ENCODE results near the gene NAA10. TPM values are rescaled to one million over a fixed set of nuclear protein-coding genes. Genes with fewer than 3 reads are reported as not detected.

NAA10 gene
- total and polyA plus RNA-seq, 2 of the 13 experiments (the other 11 are each of a cell fraction or from before 2014, with no cell fraction given): 49.2 to 51.7 TPM

DNA sequence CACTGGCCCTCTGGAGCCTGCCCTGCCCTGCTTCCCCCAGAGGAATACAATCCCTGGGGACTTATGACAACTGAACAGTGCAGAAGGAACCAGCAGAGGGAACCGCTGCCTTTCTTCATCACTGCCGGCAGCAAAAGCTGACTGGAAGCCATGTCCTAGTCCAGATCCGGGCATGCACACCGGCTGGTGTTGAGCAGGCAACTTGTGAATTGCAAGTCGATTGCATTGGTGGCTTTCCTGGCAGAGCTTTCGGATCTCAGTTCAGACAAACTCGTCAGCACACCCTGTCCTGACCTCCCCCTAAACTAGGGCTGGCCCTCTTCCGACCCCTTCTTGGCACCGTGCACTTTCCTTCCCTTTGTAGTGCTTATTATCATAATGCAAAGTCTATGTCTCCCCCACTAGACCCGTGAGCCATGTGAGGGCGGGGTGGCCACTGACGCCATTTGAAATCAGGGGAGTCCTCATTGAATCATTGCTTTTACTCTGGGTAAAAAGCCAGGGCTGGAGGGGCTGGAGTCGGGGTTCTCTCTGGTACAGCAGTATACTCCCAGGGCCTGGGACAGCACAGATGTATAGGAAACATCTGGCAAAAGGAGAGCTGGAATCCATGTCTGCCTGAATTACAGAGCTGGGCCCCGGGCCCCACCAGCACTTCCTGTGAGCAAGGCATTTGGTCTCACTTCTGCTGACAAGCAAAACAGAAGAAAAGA is 10.5 kb downstream of the NAA10 start:
- Histone ChIP-seq H3K27me3 (ENCODE audit: control insufficient read depth in 1 of 2, insufficient read depth in 2 of 2, low read length in 2 of 2) (no peaks in the 10 kb centered on the region; a peak in 1 of 5 replicates), H3K4me1 (ENCODE audit: insufficient read depth, low read length) (peaks cover 61% of the 10 kb centered on the region), H3K79me2 (ENCODE audit: insufficient read depth, low read length) (no peaks in the 10 kb centered on the region), H3K4me2 (ENCODE audit: low read depth, low read length) (peak overlapping the region; percentile 61), H3K9me3 (ENCODE audit: low read length) (no peaks in the 10 kb centered on the region), H2AFZ (ENCODE audit: low read length) (no peak overlapping the region), H3K4me3 (replicated peaks in 1 of 3; ENCODE audit: insufficient read depth in 1 of 3, low read depth in 2 of 3, low read length in 3 of 3) (peak overlapping the region in 1 of 3 experiments; percentile 16; a peak in 1 of 6 replicates), H4K20me1 (ENCODE audit: insufficient read depth, low read length) (no peaks in the 10 kb centered on the region), H3K27ac (ENCODE audit: extremely low read length, insufficient read depth, low read length) (peak overlapping the region; percentile 40), H3K36me3 (replicated peaks in 1 of 2; ENCODE audit: control insufficient read depth in 1 of 2, insufficient read depth in 2 of 2, low read length in 2 of 2) (no peaks in the 10 kb centered on the region), H3K9ac (ENCODE audit: insufficient read depth, low read depth, low read length) (peak overlapping the region; percentile 52; the same call in 1 of the 2 replicates)
- peak; percentile 58 for DNase-seq (ENCODE audit: low spot score)
- peak; percentile 33 for ATAC-seq
- 58% methylated on average over 2 of the region's 14 CpGs for WGBS (ENCODE audit: low lambda C conversion rate)
- FAIRE-seq: peak; percentile 89
- in situ Hi-C loops (cut with HindIII; ENCODE audit: extremely low pct_ligation_motif_present, low pct_unique_long_range_greater_than_20kb) (no loop called here), intact Hi-C loops (cut with micrococcal nuclease; ENCODE audit: unreplicated experiment) (loop anchor here (2.0 kb wide), 1 partner anchor 22 kb away; no protein-coding TSS in a partner anchor)
- CTCF ChIA-PET (ENCODE audit: low intra/inter-chr PET ratio, low total read pairs): interaction anchor here (2.3 to 4.4 kb wide), 2 partner anchors 23 to 29 kb away, joined by 8 to 29 read pairs; no protein-coding TSS in a partner anchor
- no TSS peak for BruUV-seq (replicated peaks)
- POLR2A ChIA-PET: interaction anchor here (1.4 to 3.7 kb wide), 3 partner anchors 11 to 24 kb away, joined by 4 to 20 read pairs (median 9); partner anchors contain the start of gene NAA10
- TF ChIP-seq, protein P1, sequence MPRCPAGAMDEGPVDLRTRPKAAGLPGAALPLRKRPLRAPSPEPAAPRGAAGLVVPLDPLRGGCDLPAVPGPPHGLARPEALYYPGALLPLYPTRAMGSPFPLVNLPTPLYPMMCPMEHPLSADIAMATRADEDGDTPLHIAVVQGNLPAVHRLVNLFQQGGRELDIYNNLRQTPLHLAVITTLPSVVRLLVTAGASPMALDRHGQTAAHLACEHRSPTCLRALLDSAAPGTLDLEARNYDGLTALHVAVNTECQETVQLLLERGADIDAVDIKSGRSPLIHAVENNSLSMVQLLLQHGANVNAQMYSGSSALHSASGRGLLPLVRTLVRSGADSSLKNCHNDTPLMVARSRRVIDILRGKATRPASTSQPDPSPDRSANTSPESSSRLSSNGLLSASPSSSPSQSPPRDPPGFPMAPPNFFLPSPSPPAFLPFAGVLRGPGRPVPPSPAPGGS (CRISPR knock-in tag; IDR thresholded peaks at IDR 0.05): no peak
- TF ChIP-seq POLR2AphosphoS5 (IDR thresholded peaks at IDR 0.05; ENCODE audit: low read depth, low read length): no peak
- no peak for TF ChIP-seq TCF7 (IDR thresholded peaks at IDR 0.05; ENCODE audit: low read depth)
- peak; percentile 29; the same call in 1 of the 2 replicates for TF ChIP-seq MED1 (CRISPR knock-in tag; IDR thresholded peaks at IDR 0.05)
- TF ChIP-seq ZNF878 (CRISPR knock-in tag; IDR thresholded peaks at IDR 0.05): no peak
- TF ChIP-seq, protein P2, sequence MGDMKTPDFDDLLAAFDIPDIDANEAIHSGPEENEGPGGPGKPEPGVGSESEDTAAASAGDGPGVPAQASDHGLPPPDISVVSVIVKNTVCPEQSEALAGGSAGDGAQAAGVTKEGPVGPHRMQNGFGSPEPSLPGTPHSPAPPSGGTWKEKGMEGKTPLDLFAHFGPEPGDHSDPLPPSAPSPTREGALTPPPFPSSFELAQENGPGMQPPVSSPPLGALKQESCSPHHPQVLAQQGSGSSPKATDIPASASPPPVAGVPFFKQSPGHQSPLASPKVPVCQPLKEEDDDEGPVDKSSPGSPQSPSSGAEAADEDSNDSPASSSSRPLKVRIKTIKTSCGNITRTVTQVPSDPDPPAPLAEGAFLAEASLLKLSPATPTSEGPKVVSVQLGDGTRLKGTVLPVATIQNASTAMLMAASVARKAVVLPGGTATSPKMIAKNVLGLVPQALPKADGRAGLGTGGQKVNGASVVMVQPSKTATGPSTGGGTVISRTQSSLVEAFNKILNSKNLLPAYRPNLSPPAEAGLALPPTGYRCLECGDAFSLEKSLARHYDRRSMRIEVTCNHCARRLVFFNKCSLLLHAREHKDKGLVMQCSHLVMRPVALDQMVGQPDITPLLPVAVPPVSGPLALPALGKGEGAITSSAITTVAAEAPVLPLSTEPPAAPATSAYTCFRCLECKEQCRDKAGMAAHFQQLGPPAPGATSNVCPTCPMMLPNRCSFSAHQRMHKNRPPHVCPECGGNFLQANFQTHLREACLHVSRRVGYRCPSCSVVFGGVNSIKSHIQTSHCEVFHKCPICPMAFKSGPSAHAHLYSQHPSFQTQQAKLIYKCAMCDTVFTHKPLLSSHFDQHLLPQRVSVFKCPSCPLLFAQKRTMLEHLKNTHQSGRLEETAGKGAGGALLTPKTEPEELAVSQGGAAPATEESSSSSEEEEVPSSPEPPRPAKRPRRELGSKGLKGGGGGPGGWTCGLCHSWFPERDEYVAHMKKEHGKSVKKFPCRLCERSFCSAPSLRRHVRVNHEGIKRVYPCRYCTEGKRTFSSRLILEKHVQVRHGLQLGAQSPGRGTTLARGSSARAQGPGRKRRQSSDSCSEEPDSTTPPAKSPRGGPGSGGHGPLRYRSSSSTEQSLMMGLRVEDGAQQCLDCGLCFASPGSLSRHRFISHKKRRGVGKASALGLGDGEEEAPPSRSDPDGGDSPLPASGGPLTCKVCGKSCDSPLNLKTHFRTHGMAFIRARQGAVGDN (CRISPR knock-in tag; IDR thresholded peaks at IDR 0.05): peak; percentile 61
- TF ChIP-seq HOXA3 (CRISPR knock-in tag; IDR thresholded peaks at IDR 0.05): peak; percentile 22; the same call in 1 of the 2 replicates
- TF ChIP-seq, protein P3, sequence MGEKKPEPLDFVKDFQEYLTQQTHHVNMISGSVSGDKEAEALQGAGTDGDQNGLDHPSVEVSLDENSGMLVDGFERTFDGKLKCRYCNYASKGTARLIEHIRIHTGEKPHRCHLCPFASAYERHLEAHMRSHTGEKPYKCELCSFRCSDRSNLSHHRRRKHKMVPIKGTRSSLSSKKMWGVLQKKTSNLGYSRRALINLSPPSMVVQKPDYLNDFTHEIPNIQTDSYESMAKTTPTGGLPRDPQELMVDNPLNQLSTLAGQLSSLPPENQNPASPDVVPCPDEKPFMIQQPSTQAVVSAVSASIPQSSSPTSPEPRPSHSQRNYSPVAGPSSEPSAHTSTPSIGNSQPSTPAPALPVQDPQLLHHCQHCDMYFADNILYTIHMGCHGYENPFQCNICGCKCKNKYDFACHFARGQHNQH (CRISPR knock-in tag; IDR thresholded peaks at IDR 0.05): 0 out of 2 replicates have a peak, but pooled peaks have one; percentile 48
- 0 out of 2 replicates have a peak, but pooled peaks have one; percentile 38 for TF ChIP-seq ETV5 (CRISPR knock-in tag; IDR thresholded peaks at IDR 0.05; ENCODE audit: borderline replicate concordance)
- peak; percentile 75 for TF ChIP-seq STAG1 (CRISPR knock-in tag; IDR thresholded peaks at IDR 0.05)
- TF ChIP-seq SUZ12 (IDR thresholded peaks at IDR 0.05; ENCODE audit: low read depth, low read length): no peak
- TF ChIP-seq, protein P4, sequence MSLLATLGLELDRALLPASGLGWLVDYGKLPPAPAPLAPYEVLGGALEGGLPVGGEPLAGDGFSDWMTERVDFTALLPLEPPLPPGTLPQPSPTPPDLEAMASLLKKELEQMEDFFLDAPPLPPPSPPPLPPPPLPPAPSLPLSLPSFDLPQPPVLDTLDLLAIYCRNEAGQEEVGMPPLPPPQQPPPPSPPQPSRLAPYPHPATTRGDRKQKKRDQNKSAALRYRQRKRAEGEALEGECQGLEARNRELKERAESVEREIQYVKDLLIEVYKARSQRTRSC (CRISPR knock-in tag; IDR thresholded peaks at IDR 0.05; ENCODE audit: low read depth): no peak
- TF ChIP-seq, protein P5, sequence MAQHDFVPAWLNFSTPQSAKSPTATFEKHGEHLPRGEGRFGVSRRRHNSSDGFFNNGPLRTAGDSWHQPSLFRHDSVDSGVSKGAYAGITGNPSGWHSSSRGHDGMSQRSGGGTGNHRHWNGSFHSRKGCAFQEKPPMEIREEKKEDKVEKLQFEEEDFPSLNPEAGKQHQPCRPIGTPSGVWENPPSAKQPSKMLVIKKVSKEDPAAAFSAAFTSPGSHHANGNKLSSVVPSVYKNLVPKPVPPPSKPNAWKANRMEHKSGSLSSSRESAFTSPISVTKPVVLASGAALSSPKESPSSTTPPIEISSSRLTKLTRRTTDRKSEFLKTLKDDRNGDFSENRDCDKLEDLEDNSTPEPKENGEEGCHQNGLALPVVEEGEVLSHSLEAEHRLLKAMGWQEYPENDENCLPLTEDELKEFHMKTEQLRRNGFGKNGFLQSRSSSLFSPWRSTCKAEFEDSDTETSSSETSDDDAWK (CRISPR knock-in tag; IDR thresholded peaks at IDR 0.05): no peak
- TF ChIP-seq ZNF101 (CRISPR knock-in tag; IDR thresholded peaks at IDR 0.05; ENCODE audit: borderline replicate concordance, low read depth): no peak
- no peak for TF ChIP-seq ZNF777 (CRISPR knock-in tag; IDR thresholded peaks at IDR 0.05)
